ENCODE measurements around the gene MCIDAS.

MCIDAS gene

GRCh38 chr5:55254802-55255201 is 27.7 kb upstream of the MCIDAS start:
- no peaks in the 10 kb centered on the region for H3K27me3 ChIP-seq (ENCODE audit: insufficient read depth, low read length)
- H3K9ac ChIP-seq (ENCODE audit: low read length) = no peak overlapping the region
- no peak overlapping the region for H3K27ac ChIP-seq (ENCODE audit: low read depth, low read length, poor library complexity, severe bottlenecking)
- no peaks in the 10 kb centered on the region for H3F3A ChIP-seq (ENCODE audit: insufficient read depth, low read length)
- no peak overlapping the region for H3K4me3 ChIP-seq (ENCODE audit: low read depth, low read length, poor library complexity, severe bottlenecking)
- no peaks in the 10 kb centered on the region for H3K9me3 ChIP-seq (ENCODE audit: low read length)
- H3K79me2 ChIP-seq (ENCODE audit: insufficient read depth, low read length) = no peaks in the 10 kb centered on the region
- H3K4me2 ChIP-seq (ENCODE audit: low read length) = no peak overlapping the region
- H3K9me2 ChIP-seq (ENCODE audit: low read depth, low read length) = no peaks in the 10 kb centered on the region
- H3K36me3 ChIP-seq (ENCODE audit: insufficient read depth, low read length) = peaks cover 38% of the 10 kb centered on the region
- H4K20me1 ChIP-seq (ENCODE audit: insufficient read depth, low read length) = no peaks in the 10 kb centered on the region
- H3K4me1 ChIP-seq (ENCODE audit: insufficient read depth, low read length, severe bottlenecking) = no peaks in the 10 kb centered on the region
- no peak overlapping the region for H2AFZ ChIP-seq (ENCODE audit: low read length)
- TF ChIP-seq CTCF (IDR thresholded peaks at IDR 0.05; ENCODE audit: low read length) (no peak), EZH2 (IDR thresholded peaks at IDR 0.05; ENCODE audit: borderline replicate concordance, low read length) (no peak)

- Histone ChIP-seq H2AFZ (ENCODE audit: low read length) (no peak overlapping the region), H3K9me3 (ENCODE audit: low read length) (peaks cover 12% of the 10 kb centered on the region), H3K9me2 (ENCODE audit: low read depth, low read length) (no peaks in the 10 kb centered on the region), H3F3A (ENCODE audit: insufficient read depth, low read length) (no peaks in the 10 kb centered on the region), H3K27ac (ENCODE audit: low read depth, low read length, poor library complexity, severe bottlenecking) (no peak overlapping the region), H4K20me1 (ENCODE audit: insufficient read depth, low read length) (no peaks in the 10 kb centered on the region), H3K79me2 (ENCODE audit: insufficient read depth, low read length) (no peaks in the 10 kb centered on the region), H3K27me3 (ENCODE audit: insufficient read depth, low read length) (no peaks in the 10 kb centered on the region), H3K9ac (ENCODE audit: low read length) (no peak overlapping the region), H3K4me3 (ENCODE audit: low read depth, low read length, poor library complexity, severe bottlenecking) (no peak overlapping the region), H3K4me1 (ENCODE audit: insufficient read depth, low read length, severe bottlenecking) (no peaks in the 10 kb centered on the region), H3K4me2 (ENCODE audit: low read length) (no peak overlapping the region), H3K36me3 (ENCODE audit: insufficient read depth, low read length) (peaks cover 3% of the 10 kb centered on the region; the same call in 1 of the 2 replicates)
- TF ChIP-seq CTCF (IDR thresholded peaks at IDR 0.05; ENCODE audit: low read length) (no peak), EZH2 (IDR thresholded peaks at IDR 0.05; ENCODE audit: borderline replicate concordance, low read length) (no peak)
Measured at GRCh38 chr5:55250064-55250463, 22.9 kb upstream of the MCIDAS start.

GRCh38 chr5:55241746-55242145 is 14.6 kb upstream of the MCIDAS start:
- TF ChIP-seq CTCF (IDR thresholded peaks at IDR 0.05; ENCODE audit: low read length) = no peak
- no peak for TF ChIP-seq EZH2 (IDR thresholded peaks at IDR 0.05; ENCODE audit: borderline replicate concordance, low read length)
- Histone ChIP-seq H3K4me2 (ENCODE audit: low read length) (no peak overlapping the region), H3K27me3 (ENCODE audit: insufficient read depth, low read length) (no peaks in the 10 kb centered on the region), H3F3A (ENCODE audit: insufficient read depth, low read length) (no peaks in the 10 kb centered on the region), H2AFZ (ENCODE audit: low read length) (no peak overlapping the region), H3K9me3 (ENCODE audit: low read length) (no peaks in the 10 kb centered on the region), H3K79me2 (ENCODE audit: insufficient read depth, low read length) (no peaks in the 10 kb centered on the region), H3K9me2 (ENCODE audit: low read depth, low read length) (no peaks in the 10 kb centered on the region), H3K4me3 (ENCODE audit: low read depth, low read length, poor library complexity, severe bottlenecking) (no peak overlapping the region), H4K20me1 (ENCODE audit: insufficient read depth, low read length) (no peaks in the 10 kb centered on the region), H3K27ac (ENCODE audit: low read depth, low read length, poor library complexity, severe bottlenecking) (no peak overlapping the region), H3K9ac (ENCODE audit: low read length) (no peak overlapping the region), H3K4me1 (ENCODE audit: insufficient read depth, low read length, severe bottlenecking) (no peaks in the 10 kb centered on the region), H3K36me3 (ENCODE audit: insufficient read depth, low read length) (no peaks in the 10 kb centered on the region)

All from OCI-LY1 (cell line).